K562 (cell line): ENCODE measurements around the gene RCBTB1. TPM values are rescaled to one million over a fixed set of nuclear protein-coding genes. Genes with fewer than 3 reads are reported as not detected.

ENCODE experiments used
- CBFB ChIP-seq: sonication (generic); formaldehyde crosslinking; IDR thresholded peaks from 2 replicates; pipeline ENCODE4 v1.4.0; 2020; ENCODE audit warnings: mild to moderate bottlenecking, missing genetic modification reagents
- polyA plus RNA-seq, 8 experiments: library from polyadenylated mRNA; depleted of rRNA in 4 of 8; stranded (reverse) in 5 of 8; unstranded in 3 of 8; fragments of >200 nt; fragmentation: Nextera tagmentation in 2 of 8; fragmentation: Illumina TruSeq in 1 of 8; extraction: Ambion mirVana in 2 of 8; extraction: Trizol in 1 of 8; gene quantifications; 2 replicates each; pipeline versions ENCODE4 v1.2.1 to v1.2.3, GENCODE V29; 2011 to 2014; ENCODE audit warnings: inconsistent platforms in 1 of 8, missing spikeins in 1 of 8
- total RNA-seq, 7 experiments: library from RNA; depleted of rRNA in 6 of 7; stranded (reverse); fragments of >200 nt in 6 of 7; fragmentation: Illumina TruSeq in 2 of 7; extraction: Trizol in 2 of 7; gene quantifications; 2 replicates each; pipeline versions ENCODE4 v1.2.1 to v1.2.3, GENCODE V29; 2011 to 2021; ENCODE audit warnings: low replicate concordance in 1 of 7
- TF ChIP-seq, protein P1 (sequence below), 2 experiments: fragments of 150-350 bp in 1 of 2; IDR thresholded peaks; 2 replicates each; pipeline ENCODE4 v1.6.1; 2012 to 2016; ENCODE audit warnings: low read depth in 2 of 2, low read length in 2 of 2, mild to moderate bottlenecking in 1 of 2, moderate library complexity in 1 of 2
- TF ChIP-seq, protein P2 (sequence below): sonication (generic); formaldehyde crosslinking; IDR thresholded peaks from 2 replicates; pipeline ENCODE4 v1.8.0; 2022; ENCODE audit warnings: mild to moderate bottlenecking, missing genetic modification reagents
- TF ChIP-seq, protein P3 (sequence below): fragments of 450-650 bp; IDR thresholded peaks from 2 replicates; pipeline ENCODE4 v1.6.1; 2018; ENCODE audit not compliant: partially characterized antibody
- TF ChIP-seq, protein P4 (sequence below): fragments of 200-800 bp; sonication (Bioruptor generic); IDR thresholded peaks from 2 replicates; pipeline ENCODE4 v1.6.1; 2017; ENCODE audit warnings: missing genetic modification characterization, missing compliant biosample characterization

RCBTB1 gene
- total and polyA plus RNA-seq, 9 of the 15 experiments (the other 6 are each of a cell fraction or from before 2014, with no cell fraction given), result 4.0 to 11.3 (median 8.4) TPM

DNA sequence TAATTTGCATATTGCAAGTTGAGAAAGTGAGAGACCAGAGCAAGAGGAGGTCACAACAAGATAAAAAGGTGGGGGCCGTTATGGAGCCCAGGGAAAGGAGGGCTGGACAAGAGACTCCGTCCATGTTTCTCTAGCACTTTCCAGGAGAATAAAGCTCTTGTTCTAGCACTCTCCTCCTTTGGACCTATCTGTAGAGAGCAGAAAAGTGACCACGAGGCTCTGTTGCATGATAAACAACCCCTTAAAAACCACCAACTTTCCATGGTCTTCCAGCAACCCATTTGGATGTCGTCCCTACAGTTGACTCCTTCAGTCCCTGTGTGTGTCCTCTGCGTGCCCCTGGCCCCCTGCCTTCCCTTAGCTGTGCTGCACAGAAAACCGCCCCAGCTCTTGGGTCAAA, 38.9 kb upstream of the RCBTB1 start (continued):
- TF ChIP-seq, protein P1, sequence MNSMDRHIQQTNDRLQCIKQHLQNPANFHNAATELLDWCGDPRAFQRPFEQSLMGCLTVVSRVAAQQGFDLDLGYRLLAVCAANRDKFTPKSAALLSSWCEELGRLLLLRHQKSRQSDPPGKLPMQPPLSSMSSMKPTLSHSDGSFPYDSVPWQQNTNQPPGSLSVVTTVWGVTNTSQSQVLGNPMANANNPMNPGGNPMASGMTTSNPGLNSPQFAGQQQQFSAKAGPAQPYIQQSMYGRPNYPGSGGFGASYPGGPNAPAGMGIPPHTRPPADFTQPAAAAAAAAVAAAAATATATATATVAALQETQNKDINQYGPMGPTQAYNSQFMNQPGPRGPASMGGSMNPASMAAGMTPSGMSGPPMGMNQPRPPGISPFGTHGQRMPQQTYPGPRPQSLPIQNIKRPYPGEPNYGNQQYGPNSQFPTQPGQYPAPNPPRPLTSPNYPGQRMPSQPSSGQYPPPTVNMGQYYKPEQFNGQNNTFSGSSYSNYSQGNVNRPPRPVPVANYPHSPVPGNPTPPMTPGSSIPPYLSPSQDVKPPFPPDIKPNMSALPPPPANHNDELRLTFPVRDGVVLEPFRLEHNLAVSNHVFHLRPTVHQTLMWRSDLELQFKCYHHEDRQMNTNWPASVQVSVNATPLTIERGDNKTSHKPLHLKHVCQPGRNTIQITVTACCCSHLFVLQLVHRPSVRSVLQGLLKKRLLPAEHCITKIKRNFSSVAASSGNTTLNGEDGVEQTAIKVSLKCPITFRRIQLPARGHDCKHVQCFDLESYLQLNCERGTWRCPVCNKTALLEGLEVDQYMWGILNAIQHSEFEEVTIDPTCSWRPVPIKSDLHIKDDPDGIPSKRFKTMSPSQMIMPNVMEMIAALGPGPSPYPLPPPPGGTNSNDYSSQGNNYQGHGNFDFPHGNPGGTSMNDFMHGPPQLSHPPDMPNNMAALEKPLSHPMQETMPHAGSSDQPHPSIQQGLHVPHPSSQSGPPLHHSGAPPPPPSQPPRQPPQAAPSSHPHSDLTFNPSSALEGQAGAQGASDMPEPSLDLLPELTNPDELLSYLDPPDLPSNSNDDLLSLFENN (IDR thresholded peaks at IDR 0.05; ENCODE audit: low read depth in 2 of 2, low read length in 2 of 2), result no peak
- TF ChIP-seq, protein P2, sequence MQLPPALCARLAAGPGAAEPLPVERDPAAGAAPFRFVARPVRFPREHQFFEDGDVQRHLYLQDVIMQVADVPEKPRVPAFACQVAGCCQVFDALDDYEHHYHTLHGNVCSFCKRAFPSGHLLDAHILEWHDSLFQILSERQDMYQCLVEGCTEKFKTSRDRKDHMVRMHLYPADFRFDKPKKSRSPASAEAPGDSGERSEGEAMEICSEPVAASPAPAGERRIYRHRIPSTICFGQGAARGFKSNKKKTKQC (CRISPR knock-in tag), result no peak
- TF ChIP-seq CBFB (CRISPR knock-in tag), result no peak
- TF ChIP-seq, protein P3, sequence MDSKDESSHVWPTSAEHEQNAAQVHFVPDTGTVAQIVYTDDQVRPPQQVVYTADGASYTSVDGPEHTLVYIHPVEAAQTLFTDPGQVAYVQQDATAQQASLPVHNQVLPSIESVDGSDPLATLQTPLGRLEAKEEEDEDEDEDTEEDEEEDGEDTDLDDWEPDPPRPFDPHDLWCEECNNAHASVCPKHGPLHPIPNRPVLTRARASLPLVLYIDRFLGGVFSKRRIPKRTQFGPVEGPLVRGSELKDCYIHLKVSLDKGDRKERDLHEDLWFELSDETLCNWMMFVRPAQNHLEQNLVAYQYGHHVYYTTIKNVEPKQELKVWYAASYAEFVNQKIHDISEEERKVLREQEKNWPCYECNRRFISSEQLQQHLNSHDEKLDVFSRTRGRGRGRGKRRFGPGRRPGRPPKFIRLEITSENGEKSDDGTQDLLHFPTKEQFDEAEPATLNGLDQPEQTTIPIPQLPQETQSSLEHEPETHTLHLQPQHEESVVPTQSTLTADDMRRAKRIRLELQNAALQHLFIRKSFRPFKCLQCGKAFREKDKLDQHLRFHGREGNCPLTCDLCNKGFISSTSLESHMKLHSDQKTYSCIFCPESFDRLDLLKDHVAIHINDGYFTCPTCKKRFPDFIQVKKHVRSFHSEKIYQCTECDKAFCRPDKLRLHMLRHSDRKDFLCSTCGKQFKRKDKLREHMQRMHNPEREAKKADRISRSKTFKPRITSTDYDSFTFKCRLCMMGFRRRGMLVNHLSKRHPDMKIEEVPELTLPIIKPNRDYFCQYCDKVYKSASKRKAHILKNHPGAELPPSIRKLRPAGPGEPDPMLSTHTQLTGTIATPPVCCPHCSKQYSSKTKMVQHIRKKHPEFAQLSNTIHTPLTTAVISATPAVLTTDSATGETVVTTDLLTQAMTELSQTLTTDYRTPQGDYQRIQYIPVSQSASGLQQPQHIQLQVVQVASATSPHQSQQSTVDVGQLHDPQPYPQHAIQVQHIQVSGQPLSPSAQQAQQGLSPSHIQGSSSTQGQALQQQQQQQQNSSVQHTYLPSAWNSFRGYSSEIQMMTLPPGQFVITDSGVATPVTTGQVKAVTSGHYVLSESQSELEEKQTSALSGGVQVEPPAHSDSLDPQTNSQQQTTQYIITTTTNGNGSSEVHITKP, result peak; percentile 74
- TF ChIP-seq, protein P4, sequence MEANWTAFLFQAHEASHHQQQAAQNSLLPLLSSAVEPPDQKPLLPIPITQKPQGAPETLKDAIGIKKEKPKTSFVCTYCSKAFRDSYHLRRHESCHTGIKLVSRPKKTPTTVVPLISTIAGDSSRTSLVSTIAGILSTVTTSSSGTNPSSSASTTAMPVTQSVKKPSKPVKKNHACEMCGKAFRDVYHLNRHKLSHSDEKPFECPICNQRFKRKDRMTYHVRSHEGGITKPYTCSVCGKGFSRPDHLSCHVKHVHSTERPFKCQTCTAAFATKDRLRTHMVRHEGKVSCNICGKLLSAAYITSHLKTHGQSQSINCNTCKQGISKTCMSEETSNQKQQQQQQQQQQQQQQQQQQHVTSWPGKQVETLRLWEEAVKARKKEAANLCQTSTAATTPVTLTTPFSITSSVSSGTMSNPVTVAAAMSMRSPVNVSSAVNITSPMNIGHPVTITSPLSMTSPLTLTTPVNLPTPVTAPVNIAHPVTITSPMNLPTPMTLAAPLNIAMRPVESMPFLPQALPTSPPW (CRISPR knock-in tag), result no peak
